ENCODE measurements around the gene RIPOR3. TPM values are rescaled to one million over a fixed set of nuclear protein-coding genes. Genes with fewer than 3 reads are reported as not detected.

RIPOR3 gene
- total RNA-seq, 4 donors from 2014 or later = 8.2 to 51.2 (median 20.5) TPM

DNA sequence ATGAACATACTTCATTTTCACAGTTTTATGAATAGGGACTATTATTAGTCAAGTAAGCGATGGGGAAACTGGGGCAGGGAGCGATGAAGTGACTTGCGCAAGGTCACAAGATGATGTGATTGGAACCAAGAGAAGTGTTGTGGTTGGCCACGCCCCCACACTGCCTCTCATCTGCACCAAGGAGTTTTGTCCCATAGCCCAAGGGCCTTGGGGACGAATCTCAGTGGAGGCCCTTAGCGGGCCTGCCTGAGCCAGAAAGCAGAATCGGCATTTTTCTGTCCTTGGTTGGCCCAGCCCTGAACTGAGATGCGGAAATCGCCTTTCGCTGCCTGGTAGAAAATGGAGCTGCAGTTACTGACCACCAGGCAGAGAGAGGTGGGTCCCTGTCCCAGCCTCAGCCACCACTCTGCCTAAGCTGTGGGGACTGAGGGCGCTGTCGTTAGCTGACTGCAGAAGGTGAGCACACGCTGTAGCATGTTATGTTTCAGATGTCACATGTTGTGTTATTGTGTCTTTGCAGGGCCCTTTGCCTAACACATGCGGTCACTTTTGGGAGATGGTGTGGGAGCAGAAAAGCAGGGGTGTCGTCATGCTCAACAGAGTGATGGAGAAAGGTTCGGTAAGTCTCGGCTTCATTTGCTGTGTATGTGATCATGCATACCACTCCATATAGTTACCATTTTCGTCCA, 123.3 kb downstream of the RIPOR3 start:
- TF ChIP-seq, protein P1, sequence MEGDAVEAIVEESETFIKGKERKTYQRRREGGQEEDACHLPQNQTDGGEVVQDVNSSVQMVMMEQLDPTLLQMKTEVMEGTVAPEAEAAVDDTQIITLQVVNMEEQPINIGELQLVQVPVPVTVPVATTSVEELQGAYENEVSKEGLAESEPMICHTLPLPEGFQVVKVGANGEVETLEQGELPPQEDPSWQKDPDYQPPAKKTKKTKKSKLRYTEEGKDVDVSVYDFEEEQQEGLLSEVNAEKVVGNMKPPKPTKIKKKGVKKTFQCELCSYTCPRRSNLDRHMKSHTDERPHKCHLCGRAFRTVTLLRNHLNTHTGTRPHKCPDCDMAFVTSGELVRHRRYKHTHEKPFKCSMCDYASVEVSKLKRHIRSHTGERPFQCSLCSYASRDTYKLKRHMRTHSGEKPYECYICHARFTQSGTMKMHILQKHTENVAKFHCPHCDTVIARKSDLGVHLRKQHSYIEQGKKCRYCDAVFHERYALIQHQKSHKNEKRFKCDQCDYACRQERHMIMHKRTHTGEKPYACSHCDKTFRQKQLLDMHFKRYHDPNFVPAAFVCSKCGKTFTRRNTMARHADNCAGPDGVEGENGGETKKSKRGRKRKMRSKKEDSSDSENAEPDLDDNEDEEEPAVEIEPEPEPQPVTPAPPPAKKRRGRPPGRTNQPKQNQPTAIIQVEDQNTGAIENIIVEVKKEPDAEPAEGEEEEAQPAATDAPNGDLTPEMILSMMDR (IDR thresholded peaks at IDR 0.05) = no peak
- no peak for TF ChIP-seq POLR2A (IDR thresholded peaks at IDR 0.05)
- no peaks in the 10 kb centered on the region for H3K9me3 ChIP-seq
- H3K4me1 ChIP-seq = peaks cover 0 to 5% (median 2%) of the 10 kb centered on the region in 4 donors
- no peaks in the 10 kb centered on the region for H3K27me3 ChIP-seq
- H3K27ac ChIP-seq = no peak overlapping the region
- DNase-seq = no peak
- no peak overlapping the region for H3K4me3 ChIP-seq
- peaks cover 0 to 60% (median 0%) of the 10 kb centered on the region in 3 donors for H3K36me3 ChIP-seq

DNA sequence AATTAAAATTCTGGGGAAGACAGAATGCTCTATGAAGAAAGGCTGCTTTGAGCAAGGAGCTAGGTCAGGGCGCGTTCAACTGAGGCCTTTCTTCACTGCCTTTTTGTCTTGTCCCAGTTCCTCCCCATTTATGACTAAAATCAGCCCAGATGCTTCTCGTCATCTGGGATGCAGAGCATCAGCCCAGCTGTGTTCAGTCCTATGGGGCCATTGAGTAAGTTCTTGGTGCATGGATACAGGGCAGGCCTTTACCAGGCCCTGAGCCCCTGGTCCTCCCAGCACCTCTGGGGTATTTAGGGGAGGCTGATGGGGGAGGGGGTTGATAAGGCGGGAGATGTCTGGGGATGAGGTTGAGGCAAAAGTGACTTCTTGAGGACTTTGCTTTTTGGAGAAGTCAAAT, 125.5 kb downstream of the RIPOR3 start:
- no peak overlapping the region for H3K4me3 ChIP-seq
- DNase-seq = no peak
- H3K27ac ChIP-seq = no peak overlapping the region
- no peaks in the 10 kb centered on the region for H3K27me3 ChIP-seq
- peaks cover 0 to 75% (median 0%) of the 10 kb centered on the region in 3 donors for H3K36me3 ChIP-seq
- H3K4me1 ChIP-seq = peaks cover 0 to 5% (median 1%) of the 10 kb centered on the region in 4 donors
- H3K9me3 ChIP-seq = no peaks in the 10 kb centered on the region
- TF ChIP-seq POLR2A (IDR thresholded peaks at IDR 0.05) = no peak
- TF ChIP-seq, protein P1 (IDR thresholded peaks at IDR 0.05) = no peak

DNA sequence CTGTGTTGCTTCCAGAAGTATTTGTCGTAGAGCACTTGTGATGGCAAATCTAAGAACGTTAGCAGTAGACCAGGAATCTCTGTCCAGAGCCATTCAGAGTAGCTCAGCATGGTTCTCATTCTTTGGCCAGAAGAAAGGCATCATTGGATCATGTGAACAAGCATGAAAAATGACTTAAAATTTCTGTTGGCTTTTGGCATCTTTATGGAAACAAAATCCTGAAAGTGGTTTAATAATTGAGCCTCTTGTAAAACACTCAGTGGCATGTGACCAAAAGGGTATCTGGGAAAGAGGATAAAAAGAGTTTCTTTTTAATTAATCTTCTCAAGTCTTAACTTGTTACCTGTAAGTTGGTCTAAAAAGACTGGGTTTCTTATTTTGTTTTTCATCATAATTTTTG, 126.0 kb downstream of the RIPOR3 start:
- H3K36me3 ChIP-seq = peaks cover 0 to 75% (median 0%) of the 10 kb centered on the region in 3 donors

DNA sequence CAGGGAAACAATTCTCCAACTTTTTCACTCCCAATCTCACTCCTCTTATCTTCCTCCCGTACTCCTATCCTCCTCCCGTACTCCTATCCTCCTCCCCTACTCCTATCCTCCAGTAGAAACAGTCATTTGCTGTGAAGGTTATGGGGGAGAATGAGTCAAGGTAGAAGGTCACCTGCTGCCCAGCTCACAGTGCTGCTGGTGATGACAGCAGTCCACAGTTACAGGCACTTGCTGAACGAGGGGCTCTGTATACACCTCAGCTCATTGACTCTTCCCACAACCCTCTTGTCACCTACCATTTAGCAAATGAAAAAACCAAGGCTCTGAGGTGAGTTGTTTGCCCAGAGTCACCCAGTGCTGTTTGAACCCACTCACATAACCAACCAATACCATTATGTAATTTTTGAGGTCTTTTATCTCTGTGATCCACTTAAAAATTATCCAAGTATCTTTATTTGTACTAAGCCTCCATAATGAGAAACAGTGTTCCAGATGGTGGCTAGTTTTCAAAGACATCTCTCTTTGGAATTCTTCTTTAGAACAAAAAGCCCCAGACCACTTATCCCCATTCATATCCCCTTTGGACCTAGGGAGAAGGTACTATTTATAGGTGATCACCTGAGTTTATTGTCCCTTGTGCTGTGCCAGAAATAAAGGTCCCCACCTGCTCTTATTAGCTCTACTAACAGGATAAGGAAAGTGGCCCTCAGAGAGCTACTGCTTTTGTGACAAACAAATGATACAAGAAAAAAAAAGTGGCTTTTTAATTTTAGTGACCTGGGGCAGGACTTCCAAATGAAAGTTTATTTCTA, 128.0 kb downstream of the RIPOR3 start:
- no peak for DNase-seq
- Histone ChIP-seq H3K36me3 (peaks cover 0 to 59% (median 0%) of the 10 kb centered on the region in 3 donors), H3K27me3 (no peaks in the 10 kb centered on the region), H3K9me3 (no peaks in the 10 kb centered on the region), H3K4me1 (peaks cover 0 to 3% (median 0%) of the 10 kb centered on the region in 4 donors), H3K27ac (no peak overlapping the region), H3K4me3 (no peak overlapping the region)
- TF ChIP-seq, protein P1 (IDR thresholded peaks at IDR 0.05) = no peak
- TF ChIP-seq POLR2A (IDR thresholded peaks at IDR 0.05) = no peak

More for the DNA sequence above, 126.0 kb downstream of the RIPOR3 start:
- Histone ChIP-seq H3K27ac (no peak overlapping the region), H3K9me3 (no peaks in the 10 kb centered on the region), H3K27me3 (no peaks in the 10 kb centered on the region), H3K4me3 (no peak overlapping the region), H3K4me1 (peaks cover 0 to 5% (median 1%) of the 10 kb centered on the region in 4 donors)
- TF ChIP-seq POLR2A (IDR thresholded peaks at IDR 0.05) = no peak
- TF ChIP-seq, protein P1 (IDR thresholded peaks at IDR 0.05) = no peak
- no peak for DNase-seq

DNA sequence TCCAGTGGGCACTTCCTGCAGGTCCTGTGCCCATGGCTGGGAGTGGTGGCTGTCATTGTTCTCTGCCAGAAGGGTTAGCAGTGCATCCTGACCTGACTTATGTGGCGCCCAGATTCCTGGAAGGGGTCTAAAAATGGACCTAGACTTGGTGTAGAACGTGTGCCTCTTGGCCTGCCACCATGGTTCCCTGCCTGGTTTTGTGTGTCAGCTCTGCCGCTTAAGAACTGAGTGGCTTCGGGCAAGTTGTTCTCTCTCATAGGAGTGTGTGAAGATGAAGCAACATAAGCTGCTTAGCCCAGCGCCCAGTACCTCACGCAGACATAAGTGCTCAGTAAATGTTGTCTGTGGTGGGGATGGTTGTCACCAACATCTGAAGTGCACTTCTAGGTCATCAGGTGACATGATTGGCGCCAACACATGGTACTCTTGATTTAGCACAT, 129.1 kb downstream of the RIPOR3 start:
- Histone ChIP-seq H3K27me3 (no peaks in the 10 kb centered on the region), H3K4me3 (no peak overlapping the region), H3K9me3 (no peaks in the 10 kb centered on the region), H3K36me3 (peaks cover 0 to 48% (median 0%) of the 10 kb centered on the region in 3 donors), H3K4me1 (peaks cover 0 to 3% (median 0%) of the 10 kb centered on the region in 4 donors), H3K27ac (no peak overlapping the region)
- TF ChIP-seq POLR2A (IDR thresholded peaks at IDR 0.05) = no peak
- TF ChIP-seq, protein P1 (IDR thresholded peaks at IDR 0.05) = no peak
- no peak for DNase-seq
